NCI-H226 (cell line): ENCODE measurements around the gene C11orf68.

Source experiments
- DNase-seq: peaks from one replicate; pipeline ENCODE4 v3.0.0-alpha.2; 2015

Gene C11orf68

GRCh38 chr11:65870307-65870658, 48.6 kb downstream of the C11orf68 start:
- no peak for DNase-seq

- DNase-seq: no peak
Measured at GRCh38 chr11:65869643-65870306, 49.1 kb downstream of the C11orf68 start.

GRCh38 chr11:65868907-65869306, 50.0 kb downstream of the C11orf68 start:
- DNase-seq: no peak

GRCh38 chr11:65868076-65868667, 50.7 kb downstream of the C11orf68 start:
- DNase-seq: no peak

- DNase-seq: no peak
Measured at GRCh38 chr11:65867284-65868071, 51.4 kb downstream of the C11orf68 start.
